ENCODE data around the gene ELMO2.

DNA sequence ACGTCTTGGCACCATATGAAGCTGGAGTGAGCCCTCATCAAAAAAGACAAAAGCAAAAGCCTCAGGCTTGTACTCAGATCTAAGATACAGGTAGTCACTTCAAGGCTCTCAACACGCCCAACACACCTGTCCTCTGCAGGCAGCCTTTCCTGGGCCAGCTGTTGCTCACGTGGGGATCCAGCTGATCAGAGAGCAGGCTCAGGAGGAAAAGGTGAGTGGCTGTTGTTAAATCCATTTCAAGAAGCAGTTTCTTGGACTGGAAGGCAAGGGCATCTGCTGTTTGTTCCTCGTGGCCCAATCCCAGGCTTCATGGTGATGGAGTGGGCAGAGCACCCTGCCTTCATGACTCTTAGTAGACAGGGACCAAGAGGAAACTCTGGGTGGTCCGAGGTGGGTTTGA is 39.6 kb downstream of the ELMO2 start:
- TF ChIP-seq, protein P1, sequence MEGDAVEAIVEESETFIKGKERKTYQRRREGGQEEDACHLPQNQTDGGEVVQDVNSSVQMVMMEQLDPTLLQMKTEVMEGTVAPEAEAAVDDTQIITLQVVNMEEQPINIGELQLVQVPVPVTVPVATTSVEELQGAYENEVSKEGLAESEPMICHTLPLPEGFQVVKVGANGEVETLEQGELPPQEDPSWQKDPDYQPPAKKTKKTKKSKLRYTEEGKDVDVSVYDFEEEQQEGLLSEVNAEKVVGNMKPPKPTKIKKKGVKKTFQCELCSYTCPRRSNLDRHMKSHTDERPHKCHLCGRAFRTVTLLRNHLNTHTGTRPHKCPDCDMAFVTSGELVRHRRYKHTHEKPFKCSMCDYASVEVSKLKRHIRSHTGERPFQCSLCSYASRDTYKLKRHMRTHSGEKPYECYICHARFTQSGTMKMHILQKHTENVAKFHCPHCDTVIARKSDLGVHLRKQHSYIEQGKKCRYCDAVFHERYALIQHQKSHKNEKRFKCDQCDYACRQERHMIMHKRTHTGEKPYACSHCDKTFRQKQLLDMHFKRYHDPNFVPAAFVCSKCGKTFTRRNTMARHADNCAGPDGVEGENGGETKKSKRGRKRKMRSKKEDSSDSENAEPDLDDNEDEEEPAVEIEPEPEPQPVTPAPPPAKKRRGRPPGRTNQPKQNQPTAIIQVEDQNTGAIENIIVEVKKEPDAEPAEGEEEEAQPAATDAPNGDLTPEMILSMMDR (IDR thresholded peaks at IDR 0.05) = no peak
- TF ChIP-seq POLR2A (IDR thresholded peaks at IDR 0.05) = no peak
